HL-60/S4 treated with retinoic acid at 250 ng/mL for 4 days and 3 days (cell line): ENCODE measurements around the gene CWF19L2.
"Not testable (repeated sequence)": the region's sequence is repeated elsewhere in the genome, so short reads cannot be mapped to it uniquely, and the experiment has no call there.

Source experiments
- in situ Hi-C: fragments of 300-500 bp; cut with MboI; formaldehyde crosslinking; loops from 2 replicates; pipeline ENCODE4 v1.7.0; 2022; ENCODE audit warnings: low sequenced_read_pairs

CWF19L2 gene

DNA sequence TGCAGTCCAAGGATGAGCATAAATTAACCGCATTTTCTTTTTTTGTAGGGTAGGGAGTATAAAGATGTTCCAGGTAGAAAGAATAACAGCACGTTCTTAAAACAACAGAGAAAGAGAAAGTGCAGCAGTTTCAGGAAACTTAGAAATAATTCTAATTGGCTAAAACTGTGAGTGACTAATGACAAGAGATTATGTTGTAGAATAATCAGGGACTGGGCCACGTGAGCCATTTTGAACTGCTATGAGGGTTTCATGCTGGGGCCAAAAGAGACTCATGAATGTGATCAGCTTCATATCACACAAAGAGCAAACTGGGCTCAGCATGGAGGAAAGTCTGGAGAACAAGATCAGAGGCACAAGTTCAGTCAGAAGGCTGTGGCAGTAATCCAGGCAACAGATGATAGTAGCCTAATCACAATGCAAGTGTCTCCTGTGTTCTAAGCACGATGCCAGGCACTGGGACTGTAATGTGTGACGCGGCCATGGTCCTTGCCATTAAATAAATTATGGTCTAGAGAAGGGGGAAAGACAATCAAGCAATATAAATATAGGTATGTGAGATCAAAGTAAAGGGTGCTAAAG is 17.9 kb downstream of the CWF19L2 start:
- in situ Hi-C loops = no loop called here

- in situ Hi-C loops = no loop called here
These were observed 19.5 kb downstream of the CWF19L2 start for GRCh38 chr11:107438148-107438547.

DNA sequence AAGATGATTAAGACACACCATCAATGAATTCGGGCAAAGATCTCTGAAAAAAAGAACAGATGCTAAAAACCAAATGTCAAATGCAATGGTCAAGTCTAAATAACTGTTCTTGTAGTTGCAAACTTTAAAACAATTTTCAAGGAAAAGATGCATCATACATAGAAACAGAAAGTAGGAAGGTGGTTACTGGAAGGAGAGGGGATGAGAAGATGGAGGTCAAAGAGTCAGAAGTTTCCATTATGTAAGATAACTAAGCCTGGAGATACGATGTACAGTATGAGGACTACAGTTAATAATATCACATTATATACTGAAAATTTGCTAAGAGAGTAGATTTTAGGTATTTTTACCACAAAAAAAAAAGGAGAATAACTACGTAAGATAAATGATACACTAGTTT is 27.1 kb downstream of the CWF19L2 start:
- in situ Hi-C loops = no loop called here

- in situ Hi-C loops = no loop called here
These were observed 29.9 kb downstream of the CWF19L2 start for GRCh38 chr11:107427569-107428180.

GRCh38 chr11:107413352-107413751 is 44.3 kb downstream of the CWF19L2 start:
- in situ Hi-C loops = no loop called here

DNA sequence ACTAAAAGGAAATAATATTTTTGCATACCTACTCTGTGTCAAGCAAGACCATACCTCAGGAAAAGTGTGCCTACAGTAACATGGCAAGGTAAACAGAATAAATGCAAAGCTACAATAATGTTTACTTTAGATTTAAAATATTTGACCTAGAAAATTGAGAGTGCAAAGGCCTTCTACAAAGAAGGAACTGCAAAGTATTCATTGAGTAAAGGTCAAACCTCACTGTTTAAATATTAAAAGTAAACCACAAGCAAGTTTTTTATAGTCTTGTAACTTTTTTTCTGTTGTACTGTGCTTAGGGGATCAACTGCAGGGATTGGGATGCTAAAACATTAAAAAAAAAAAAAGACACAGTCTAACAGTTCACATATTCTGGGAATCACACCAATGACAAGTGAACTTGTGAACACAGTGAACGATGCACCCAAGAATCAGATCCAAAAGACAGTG is 48.8 kb downstream of the CWF19L2 start:
- in situ Hi-C loops = no loop called here

- in situ Hi-C loops = no loop called here
These were observed 52.4 kb downstream of the CWF19L2 start for GRCh38 chr11:107405260-107405659.

DNA sequence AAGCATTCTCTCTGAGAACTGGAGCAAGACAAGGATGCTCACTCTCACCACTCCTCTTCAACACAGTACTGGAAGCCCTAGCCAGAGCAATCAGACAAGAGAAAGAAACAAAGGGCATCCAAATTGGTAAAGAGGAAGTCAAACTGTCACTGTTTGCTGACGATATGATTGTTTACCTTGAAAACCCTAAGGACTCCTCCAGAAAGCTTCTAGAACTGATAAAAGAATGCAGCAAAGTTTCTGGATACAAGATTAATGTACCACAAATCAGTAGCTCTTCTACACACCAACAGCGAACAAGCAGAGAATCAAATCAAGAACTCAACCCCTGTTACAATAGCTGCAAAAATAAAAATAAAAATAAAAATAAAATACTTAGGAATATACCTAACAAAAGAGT is 56.5 kb downstream of the CWF19L2 start:
- in situ Hi-C loops = not testable (repeated sequence)

DNA sequence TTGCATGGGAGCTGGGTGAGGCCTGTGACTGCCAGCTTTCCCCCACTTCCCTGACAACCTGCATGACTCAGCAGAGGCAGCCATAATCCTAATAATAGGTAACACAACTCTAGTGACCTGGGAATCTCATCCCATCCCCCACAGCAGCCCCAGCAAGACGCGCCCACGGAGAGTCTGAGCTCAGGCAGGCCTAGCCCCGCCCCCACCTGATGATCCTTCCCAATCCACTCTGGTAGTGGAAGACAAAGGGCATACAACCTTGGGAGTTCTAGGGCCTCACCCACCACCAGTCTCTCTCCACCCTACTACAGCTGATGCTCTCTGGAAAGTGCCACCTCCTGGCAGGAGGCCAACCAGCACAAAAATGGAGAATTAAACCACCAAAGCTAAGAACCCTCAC is 60.3 kb downstream of the CWF19L2 start:
- in situ Hi-C loops = no loop called here

GRCh38 chr11:107392611-107393010 is 65.0 kb downstream of the CWF19L2 start:
- in situ Hi-C loops = no loop called here

DNA sequence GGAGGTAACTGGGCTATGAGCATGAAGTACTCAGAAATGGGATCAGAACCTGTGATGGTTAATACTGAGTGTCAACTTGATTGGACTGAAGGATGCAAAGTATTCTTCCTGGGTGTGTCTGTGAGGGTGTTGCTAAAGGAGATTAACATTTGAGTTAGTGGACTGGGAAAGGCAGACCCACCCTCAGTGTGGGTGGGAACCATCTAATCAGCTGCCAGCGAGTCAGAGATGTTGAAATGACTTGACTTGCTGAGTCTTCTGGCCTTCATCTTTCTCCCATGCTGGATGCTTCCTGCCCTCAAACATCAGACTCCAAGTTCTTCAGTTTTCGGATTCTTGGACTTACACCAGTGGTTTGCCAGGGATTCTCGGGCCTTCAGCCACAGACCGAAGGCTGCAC is 66.9 kb downstream of the CWF19L2 start:
- in situ Hi-C loops = not testable (repeated sequence)

- in situ Hi-C loops = no loop called here
These were observed 70.0 kb downstream of the CWF19L2 start for GRCh38 chr11:107387666-107388065.

DNA sequence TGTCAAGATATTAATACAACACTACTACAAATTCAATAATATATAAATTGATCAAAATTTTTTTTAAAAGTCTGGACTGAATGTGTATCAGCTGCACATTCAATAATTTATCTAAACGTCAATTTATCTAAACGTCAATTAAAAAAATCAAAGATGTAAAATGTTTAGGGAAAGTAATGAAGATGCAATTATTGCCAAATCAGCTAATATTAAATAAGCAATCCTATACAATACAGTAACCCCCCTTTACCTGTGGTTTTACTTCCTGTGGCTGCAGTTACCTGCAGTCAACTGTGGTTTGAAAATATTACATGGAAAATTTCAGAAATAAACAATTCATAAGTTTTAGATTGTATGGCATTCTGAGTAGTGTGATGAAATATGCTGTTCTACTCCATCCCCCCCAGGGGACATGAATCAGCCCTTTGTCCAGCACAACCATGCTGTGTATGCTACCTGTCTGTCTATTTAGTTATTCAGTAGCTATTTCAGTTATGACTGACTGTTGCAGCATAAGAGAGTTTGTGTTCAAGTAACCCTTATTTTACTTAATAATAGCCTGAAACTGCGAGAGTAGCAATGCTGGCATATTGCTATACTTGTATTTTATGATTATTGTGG is 72.2 kb downstream of the CWF19L2 start:
- in situ Hi-C loops = no loop called here

DNA sequence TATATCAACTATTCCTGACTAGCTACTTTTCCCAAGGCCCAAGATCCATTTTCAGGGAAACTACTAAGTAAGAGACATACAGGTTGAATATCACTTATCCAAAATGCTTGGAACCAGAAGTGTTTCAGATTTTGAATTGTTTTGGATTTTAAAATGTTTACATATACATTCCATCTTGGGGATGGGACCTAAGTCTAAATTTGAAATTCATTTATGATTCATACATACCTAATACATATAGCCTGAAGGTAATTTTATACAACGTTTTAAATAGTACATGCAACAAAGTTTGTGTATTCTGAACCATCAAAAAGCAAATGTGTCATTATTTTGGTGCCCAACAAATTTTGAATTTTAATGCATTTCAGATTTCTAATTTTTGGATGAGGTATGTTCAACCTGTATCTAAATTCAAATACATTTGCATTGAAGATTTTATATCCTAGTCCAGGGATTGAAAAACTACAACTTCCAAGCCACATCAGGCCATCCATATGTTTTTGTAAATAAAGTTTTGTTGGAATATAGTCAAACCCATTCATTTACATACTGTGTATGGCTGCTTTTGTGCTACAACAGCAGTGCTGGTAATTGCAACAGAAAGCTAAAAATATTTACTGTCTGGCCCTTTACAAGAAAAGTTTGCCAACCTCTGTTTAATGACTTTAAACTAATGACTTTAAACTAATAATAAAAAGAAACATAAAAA is 73.3 kb downstream of the CWF19L2 start:
- in situ Hi-C loops = no loop called here

GRCh38 chr11:107372439-107372838 is 85.2 kb downstream of the CWF19L2 start:
- in situ Hi-C loops = no loop called here

GRCh38 chr11:107370390-107370789 is 87.2 kb downstream of the CWF19L2 start:
- in situ Hi-C loops = no loop called here

DNA sequence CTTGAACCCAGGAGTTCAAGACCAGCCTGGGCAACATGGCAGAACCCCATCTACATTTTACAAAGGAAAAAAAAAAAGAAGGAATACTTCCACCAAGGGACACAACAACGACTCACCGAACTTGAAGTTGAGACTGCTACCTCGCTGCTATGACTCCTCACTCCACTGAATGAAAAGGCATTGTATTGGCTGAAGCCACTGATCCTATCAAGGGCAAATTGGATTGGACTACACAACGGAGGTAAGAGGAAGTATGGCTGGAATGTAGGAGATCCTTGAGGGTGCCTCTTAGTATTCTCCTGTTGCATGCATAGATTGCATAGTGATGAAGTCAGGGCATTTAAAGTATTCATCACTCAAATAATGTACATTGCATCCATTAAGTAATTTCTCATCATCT is 97.9 kb downstream of the CWF19L2 start:
- in situ Hi-C loops = no loop called here

DNA sequence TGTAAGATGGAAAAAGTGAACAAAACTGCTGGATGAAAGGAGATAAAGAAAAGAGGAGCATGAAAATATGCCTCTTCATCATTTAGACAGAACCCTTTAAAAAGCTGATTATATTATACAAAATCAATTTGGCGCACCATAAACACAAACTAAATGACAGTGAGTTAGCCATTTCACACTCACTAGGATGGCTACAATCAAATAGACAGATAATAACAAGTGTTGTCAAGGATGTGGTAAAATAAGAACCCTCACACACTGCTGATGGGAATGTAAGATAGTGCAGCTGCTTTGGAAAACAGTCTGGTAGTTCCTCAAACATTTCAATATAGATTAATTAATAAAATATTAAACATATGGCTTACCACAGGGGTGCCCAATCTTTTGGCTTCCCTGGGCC is 99.7 kb downstream of the CWF19L2 start:
- in situ Hi-C loops = no loop called here

DNA sequence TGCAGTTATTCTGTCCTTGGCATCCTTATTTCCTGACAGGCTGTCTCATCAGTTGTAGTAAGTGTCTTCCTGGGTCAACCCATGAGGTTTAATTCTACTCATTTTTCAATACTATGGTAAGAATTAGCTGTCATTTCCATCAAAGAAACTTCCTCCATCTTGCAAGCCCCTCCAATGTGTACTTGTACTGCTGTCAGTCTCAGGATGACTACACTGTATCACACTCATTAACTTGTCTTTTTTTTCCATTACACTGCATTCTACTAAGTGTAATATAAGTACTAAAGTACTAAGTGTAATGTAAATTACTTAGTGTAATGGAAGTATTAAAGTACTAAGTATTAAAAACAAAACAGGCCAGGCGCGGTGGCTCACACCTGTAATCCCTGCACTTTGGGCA is 102.8 kb downstream of the CWF19L2 start:
- in situ Hi-C loops = no loop called here

GRCh38 chr11:107337917-107338316 is 119.7 kb downstream of the CWF19L2 start:
- in situ Hi-C loops = no loop called here

DNA sequence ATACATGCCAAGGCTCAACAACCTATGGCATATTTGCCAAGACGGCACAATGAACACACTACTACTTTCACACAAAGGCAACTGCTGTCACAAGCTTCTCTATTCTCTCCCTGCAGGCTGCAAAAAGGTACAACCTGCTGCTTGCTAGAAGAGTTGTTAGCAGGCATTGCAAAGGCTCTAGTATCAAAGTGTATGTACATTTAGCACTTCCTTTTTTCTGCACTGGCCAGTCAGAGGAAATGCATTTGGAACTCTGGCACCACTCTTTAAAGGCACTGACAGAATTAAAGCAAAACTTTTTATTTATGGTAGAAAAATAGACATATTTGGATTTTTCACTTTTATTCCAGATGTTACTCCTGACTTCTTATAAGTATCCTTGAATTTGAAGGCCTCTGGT is 125.9 kb downstream of the CWF19L2 start:
- in situ Hi-C loops = no loop called here

DNA sequence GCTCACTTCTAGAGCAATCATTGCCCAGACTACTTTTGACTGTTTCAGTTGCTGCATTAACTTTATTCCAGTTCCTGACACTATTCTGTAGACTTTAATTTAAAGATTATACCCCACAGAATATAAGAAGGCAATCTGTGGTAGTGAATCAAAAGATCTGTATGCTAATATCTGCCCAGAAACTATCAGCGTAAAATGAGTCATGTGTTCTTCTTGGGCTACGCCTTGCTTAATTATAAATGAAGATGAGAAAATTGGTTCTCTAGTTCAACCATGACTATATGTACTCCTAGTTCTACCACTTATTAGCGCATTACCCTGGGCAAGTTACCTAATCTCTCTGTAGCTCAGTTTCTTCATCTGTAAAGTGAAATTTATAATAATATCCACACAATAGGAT is 128.5 kb downstream of the CWF19L2 start:
- in situ Hi-C loops = no loop called here
